T-cell (primary cell): ENCODE data around the gene MPI. TPM values are rescaled to one million over a fixed set of nuclear protein-coding genes. Genes with fewer than 3 reads are reported as not detected.
"Not testable (repeated sequence)": the region's sequence is repeated elsewhere in the genome, so short reads cannot be mapped to it uniquely, and the experiment has no call there.

Experiments
- ATAC-seq, 4 experiments: fragments of 200-7000 bp in 3 of 4; fragments of 150-1000 bp in 1 of 4; cut with Tn5 transposase; replicated peaks in 1 of 4; 1 replicate in 3 of 4; 2 replicates in 1 of 4; pipeline ENCODE4 v1.10.0; 2021; ENCODE audit warnings: moderate library complexity in 3 of 4, mild to moderate bottlenecking in 2 of 4, moderate number of reproducible peaks in 1 of 4
- CTCF ChIA-PET, 2 donors: fragments of 300-600 bp; sonication (Branson Sonifier 250); formaldehyde crosslinking; loops; one replicate each; lab custom pipeline; 2022; ENCODE audit warnings: antibody characterized with exemption in 2 of 2; lab: Charles Lee
- POLR2A ChIA-PET, 2 donors: fragments of 300-600 bp; sonication (Branson Sonifier 250); formaldehyde crosslinking; loops; one replicate each; lab custom pipeline; 2022; ENCODE audit warnings: antibody characterized with exemption in 2 of 2; lab: Charles Lee
- DNase-seq, 35 experiments: peaks; one replicate each; pipeline versions ENCODE4 v3.0.0 to v3.0.0-alpha.2; 2013 to 2023
- H3K27ac ChIP-seq: one replicate; pipeline ENCODE4 v1.5.1; 2013; ENCODE audit warnings: low read length
- H3K27me3 ChIP-seq, 2 experiments: replicated peaks in 1 of 2; 1 replicate in 1 of 2; 2 replicates in 1 of 2; pipeline versions ENCODE4 v1.6.1 to v1.7.0; 2013; ENCODE audit warnings: low read length in 1 of 2, mixed read lengths in 1 of 2; ENCODE audit not compliant: control insufficient read depth in 2 of 2, insufficient read depth in 2 of 2; ENCODE audit errors: extremely low read depth in 1 of 2
- H3K36me3 ChIP-seq, 2 donors: 1 replicate in 1 of 2; 2 replicates in 1 of 2; pipeline versions ENCODE4 v1.6.1 to v1.7.0; 2013; ENCODE audit warnings: low read length in 1 of 2; ENCODE audit not compliant: control insufficient read depth in 2 of 2, insufficient read depth in 1 of 2; ENCODE audit errors: extremely low read depth in 1 of 2
- H3K4me1 ChIP-seq, 2 experiments: 1 replicate in 1 of 2; 2 replicates in 1 of 2; pipeline versions ENCODE4 v1.6.1 to v1.7.0; 2013; ENCODE audit warnings: low read length in 2 of 2, mixed read lengths in 1 of 2; ENCODE audit not compliant: insufficient read depth in 2 of 2, control insufficient read depth in 1 of 2; ENCODE audit errors: extremely low read depth in 1 of 2
- H3K4me3 ChIP-seq, 2 donors: 1 replicate in 1 of 2; 2 replicates in 1 of 2; pipeline versions ENCODE4 v1.5.1 to v1.7.0; 2013; ENCODE audit warnings: mild to moderate bottlenecking in 2 of 2, low read length in 1 of 2, moderate library complexity in 1 of 2; ENCODE audit not compliant: control insufficient read depth in 1 of 2; ENCODE audit errors: extremely low read depth in 1 of 2
- H3K9me3 ChIP-seq: 2 replicates; pipeline ENCODE4 v1.7.0; 2013
- H3K27ac Mint-ChIP-seq, 2 donors: one replicate each; pipeline ENCODE4 v1.8.0; 2020 to 2021; ENCODE audit warnings: mild to moderate bottlenecking in 2 of 2, mixed read lengths in 2 of 2
- H3K27me3 Mint-ChIP-seq, 2 donors: one replicate each; pipeline ENCODE4 v1.8.0; 2021 to 2022; ENCODE audit warnings: mixed read lengths in 2 of 2
- H3K36me3 Mint-ChIP-seq: one replicate; pipeline ENCODE4 v1.8.0; 2021; ENCODE audit warnings: mixed read lengths
- H3K4me1 Mint-ChIP-seq, 3 donors: one replicate each; pipeline ENCODE4 v1.8.0; 2020 to 2022; ENCODE audit warnings: mixed read lengths in 3 of 3, mild to moderate bottlenecking in 1 of 3
- H3K4me3 Mint-ChIP-seq, 3 donors: one replicate each; pipeline ENCODE4 v1.8.0; 2020 to 2022; ENCODE audit warnings: mild to moderate bottlenecking in 3 of 3, mixed read lengths in 3 of 3, moderate library complexity in 3 of 3
- H3K9me3 Mint-ChIP-seq, 3 donors: one replicate each; pipeline ENCODE4 v1.8.0; 2020 to 2022; ENCODE audit warnings: mixed read lengths in 3 of 3
- WGBS: methylation state at CpG from one replicate; pipeline ENCODE4 v1.1.5; 2013; ENCODE audit warnings: missing lambda C conversion rate; ENCODE audit not compliant: insufficient coverage; 5-methylcytosine and 5-hydroxymethylcytosine counted together
- total RNA-seq, 35 experiments: library from RNA in 6 of 35; stranded (reverse) in 6 of 35; fragments of 120-200 nt in 1 of 35; gene quantifications; one replicate each; pipeline versions ENCODE4 v1.2.1 to v1.2.4 and lab custom pipeline; 2013 to 2026

Gene MPI
- total RNA-seq, 5 donors from 2014 or later (not counting 1 experiment from before 2014, with no cell fraction given): 36.5 to 74.1 (median 66.1) TPM

GRCh38 chr15:74894383-74894782, 4.5 kb downstream of the MPI start:
- H3K27me3 Mint-ChIP-seq, H3K9me3 Mint-ChIP-seq, ATAC-seq, H3K4me3 ChIP-seq, H3K27me3 ChIP-seq, H3K9me3 ChIP-seq, DNase-seq: not testable (repeated sequence)
- H3K4me3 Mint-ChIP-seq: peak overlapping the region in 1 of 3 donors; percentile 67
- Histone ChIP-seq H3K36me3 (peaks cover 7 to 52% of the 10 kb centered on the region in 2 donors), H3K27ac (peak overlapping the region; percentile 69), H3K4me1 (peaks cover 13 to 46% of the 10 kb centered on the region in 2 experiments)
- peaks cover 40 to 53% (median 47%) of the 10 kb centered on the region in 3 donors for H3K4me1 Mint-ChIP-seq
- ChIA-PET POLR2A (interaction anchor here in 1 of 2 donors (0.6 to 0.7 kb wide), 2 partner anchors 42 to 441 kb away, joined by 4 to 5 read pairs; partner anchors contain the start of gene COMMD4), CTCF (interaction anchor here in 1 of 2 donors (0.7 to 1.3 kb wide), 4 partner anchors 9 to 123 kb away, joined by 3 to 11 read pairs (median 5); partner anchors contain the start of gene FAM219B)
- peaks cover 16% of the 10 kb centered on the region for H3K36me3 Mint-ChIP-seq
- 89% methylated on average over 3 of the region's 7 CpGs for WGBS
- peak overlapping the region in 1 of 2 donors; percentile 75 for H3K27ac Mint-ChIP-seq

GRCh38 chr15:74895830-74896229, 6.0 kb downstream of the MPI start:
- peak overlapping the region; percentile 74 to 84 for H3K27ac Mint-ChIP-seq
- Histone ChIP-seq H3K4me3 (no peak overlapping the region), H3K9me3 (no peaks in the 10 kb centered on the region), H3K27me3 (no peaks in the 10 kb centered on the region), H3K4me1 (peaks cover 8 to 33% of the 10 kb centered on the region in 2 experiments), H3K27ac (peak overlapping the region; percentile 7), H3K36me3 (peaks cover 7 to 64% of the 10 kb centered on the region in 2 donors)
- ChIA-PET CTCF (no interaction called here), POLR2A (interaction anchor here in 1 of 2 donors (0.5 to 0.6 kb wide), 2 partner anchors 10 to 558 kb away, joined by 3 read pairs; no protein-coding TSS in a partner anchor)
- DNase-seq (no peak), ATAC-seq (no peak)
- H3K4me1 Mint-ChIP-seq: peaks cover 29 to 46% (median 37%) of the 10 kb centered on the region in 3 donors
- H3K9me3 Mint-ChIP-seq: no peaks in the 10 kb centered on the region
- H3K27me3 Mint-ChIP-seq: no peaks in the 10 kb centered on the region
- H3K4me3 Mint-ChIP-seq: no peak overlapping the region
- WGBS: 97% methylated on average over 5 of the region's 6 CpGs
- H3K36me3 Mint-ChIP-seq: peaks cover 21% of the 10 kb centered on the region

- Mint-ChIP-seq H3K4me3 (no peak overlapping the region), H3K27ac (peak overlapping the region; percentile 57 to 84), H3K4me1 (peaks cover 33 to 42% (median 35%) of the 10 kb centered on the region in 3 donors), H3K9me3 (no peaks in the 10 kb centered on the region), H3K36me3 (peaks cover 22% of the 10 kb centered on the region), H3K27me3 (no peaks in the 10 kb centered on the region)
- POLR2A ChIA-PET: interaction anchor here in 1 of 2 donors (0.5 to 0.6 kb wide), 2 partner anchors 10 to 557 kb away, joined by 3 read pairs; no protein-coding TSS in a partner anchor
- Histone ChIP-seq H3K36me3 (peaks cover 7 to 66% of the 10 kb centered on the region in 2 donors), H3K9me3 (no peaks in the 10 kb centered on the region), H3K4me3 (no peak overlapping the region), H3K27ac (peak overlapping the region; percentile 7), H3K27me3 (no peaks in the 10 kb centered on the region), H3K4me1 (peaks cover 8 to 34% of the 10 kb centered on the region in 2 experiments)
- no peak for ATAC-seq
- DNase-seq: no peak
- CTCF ChIA-PET: no interaction called here
- 93% methylated on average over 2 of the region's 3 CpGs for WGBS
Observed at GRCh38 chr15:74896316-74896715, 6.5 kb downstream of the MPI start.

GRCh38 chr15:74897300-74897701, 7.5 kb downstream of the MPI start:
- Histone ChIP-seq H3K9me3 (no peaks in the 10 kb centered on the region), H3K4me3 (no peak overlapping the region), H3K4me1 (peaks cover 9 to 37% of the 10 kb centered on the region in 2 experiments), H3K36me3 (peaks cover 7 to 68% of the 10 kb centered on the region in 2 donors), H3K27me3 (no peaks in the 10 kb centered on the region), H3K27ac (no peak overlapping the region)
- POLR2A ChIA-PET: interaction anchor here in 1 of 2 donors (0.5 to 0.6 kb wide), 3 partner anchors 16 to 298 kb away, joined by 3 to 7 read pairs (median 5); no protein-coding TSS in a partner anchor
- Mint-ChIP-seq H3K4me3 (no peak overlapping the region), H3K27me3 (no peaks in the 10 kb centered on the region), H3K9me3 (no peaks in the 10 kb centered on the region), H3K4me1 (peaks cover 36 to 43% (median 36%) of the 10 kb centered on the region in 3 donors), H3K36me3 (peaks cover 18% of the 10 kb centered on the region), H3K27ac (peak overlapping the region; percentile 11 to 49)
- no peak for DNase-seq
- ATAC-seq: no peak
- 95% methylated on average over 5 of the region's 6 CpGs for whole genome bisulfite sequencing
- CTCF ChIA-PET: interaction anchor here in 1 of 2 donors (0.5 kb wide), 1 partner anchor 37 kb away, joined by 7 read pairs; no protein-coding TSS in a partner anchor

- Mint-ChIP-seq H3K27ac (peak overlapping the region; percentile 79), H3K36me3 (peaks cover 19% of the 10 kb centered on the region), H3K4me1 (peaks cover 41 to 47% (median 43%) of the 10 kb centered on the region in 3 donors), H3K9me3 (no peaks in the 10 kb centered on the region), H3K27me3 (no peaks in the 10 kb centered on the region), H3K4me3 (no peak overlapping the region)
- CTCF ChIA-PET: interaction anchor here (0.6 to 2.3 kb wide), 45 partner anchors 8 to 724 kb away, joined by 3 to 18 read pairs (median 4); partner anchors contain the start of genes MPI (in 1 of the 2), SCAMP2 (in 1 of the 2), SNUPN (in 1 of the 2) and ULK3 (in 1 of the 2)
- H3K4me3 ChIP-seq: no peak overlapping the region
- H3K9me3 ChIP-seq: no peaks in the 10 kb centered on the region
- peaks cover 13 to 70% of the 10 kb centered on the region in 2 donors for H3K36me3 ChIP-seq
- DNase-seq (peak in 34 of 35 experiments; percentile 16 to 79 (median 44)), ATAC-seq (peak; percentile 43 to 57 (median 52))
- no peaks in the 10 kb centered on the region for H3K27me3 ChIP-seq
- POLR2A ChIA-PET: interaction anchor here in 1 of 2 donors (0.6 kb wide), 3 partner anchors 16 to 124 kb away, joined by 3 to 4 read pairs (median 3); no protein-coding TSS in a partner anchor
- peaks cover 4 to 26% of the 10 kb centered on the region in 2 experiments for H3K4me1 ChIP-seq
- peak overlapping the region; percentile 44 for H3K27ac ChIP-seq
- 0% methylated on average over 1 of the region's 5 CpGs for WGBS
Observed at GRCh38 chr15:74901612-74902063, 11.8 kb downstream of the MPI start.
